ENCODE data around the gene TMPRSS7. TPM values are rescaled to one million over a fixed set of nuclear protein-coding genes. Genes with fewer than 3 reads are reported as not detected.

The TMPRSS7 gene
- total RNA-seq, 4 donors from 2014 or later: not detected

DNA sequence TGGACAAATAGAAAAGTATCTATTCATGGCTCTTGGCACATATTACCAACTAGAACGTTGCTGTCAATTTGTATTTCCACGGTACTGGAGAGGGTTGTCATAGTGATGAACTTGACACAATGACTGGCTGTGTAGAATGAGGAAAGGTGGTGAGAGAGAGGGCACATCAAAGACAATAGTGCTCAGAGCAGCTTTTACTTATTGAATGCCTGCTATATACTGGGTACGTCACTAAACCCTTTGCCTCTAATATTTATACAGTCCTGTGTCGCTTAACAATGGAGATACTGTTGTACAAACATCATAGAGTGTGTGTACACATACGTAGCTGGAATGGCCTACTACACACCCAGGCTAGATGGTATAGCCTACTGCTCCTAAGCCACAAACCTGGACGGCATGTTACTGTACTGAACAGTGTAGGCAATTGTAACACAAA is 8.3 kb downstream of the TMPRSS7 start:
- DNase-seq: peak; percentile 10
- no peaks in the 10 kb centered on the region for H3K9me3 ChIP-seq
- in situ Hi-C loops (cut with MboI; ENCODE audit: low pct_ligation_motif_present in 1 of 4, low pct_unique_long_range_greater_than_20kb in 1 of 4, low sequenced_read_pairs in 3 of 4): no loop called here
- WGBS, 2 donors (ENCODE audit: low coverage in 1 of 2): 38 to 52% methylated on average over 4 to 6 of the region's 6 CpGs
- H3K4me1 ChIP-seq: peaks cover 0 to 9% (median 2%) of the 10 kb centered on the region in 4 donors
- no peak overlapping the region for H3K4me3 ChIP-seq
- intact Hi-C loops (cut with DNase I; ENCODE audit: low total_unique reads): no loop called here
- H3K27me3 ChIP-seq: no peaks in the 10 kb centered on the region
- peak overlapping the region in 2 of 4 donors; percentile 9 to 38 for H3K27ac ChIP-seq
- TF ChIP-seq, protein P1, sequence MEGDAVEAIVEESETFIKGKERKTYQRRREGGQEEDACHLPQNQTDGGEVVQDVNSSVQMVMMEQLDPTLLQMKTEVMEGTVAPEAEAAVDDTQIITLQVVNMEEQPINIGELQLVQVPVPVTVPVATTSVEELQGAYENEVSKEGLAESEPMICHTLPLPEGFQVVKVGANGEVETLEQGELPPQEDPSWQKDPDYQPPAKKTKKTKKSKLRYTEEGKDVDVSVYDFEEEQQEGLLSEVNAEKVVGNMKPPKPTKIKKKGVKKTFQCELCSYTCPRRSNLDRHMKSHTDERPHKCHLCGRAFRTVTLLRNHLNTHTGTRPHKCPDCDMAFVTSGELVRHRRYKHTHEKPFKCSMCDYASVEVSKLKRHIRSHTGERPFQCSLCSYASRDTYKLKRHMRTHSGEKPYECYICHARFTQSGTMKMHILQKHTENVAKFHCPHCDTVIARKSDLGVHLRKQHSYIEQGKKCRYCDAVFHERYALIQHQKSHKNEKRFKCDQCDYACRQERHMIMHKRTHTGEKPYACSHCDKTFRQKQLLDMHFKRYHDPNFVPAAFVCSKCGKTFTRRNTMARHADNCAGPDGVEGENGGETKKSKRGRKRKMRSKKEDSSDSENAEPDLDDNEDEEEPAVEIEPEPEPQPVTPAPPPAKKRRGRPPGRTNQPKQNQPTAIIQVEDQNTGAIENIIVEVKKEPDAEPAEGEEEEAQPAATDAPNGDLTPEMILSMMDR (IDR thresholded peaks at IDR 0.05): no peak
- TF ChIP-seq POLR2AphosphoS5 (IDR thresholded peaks at IDR 0.05): peak in 1 of 3 donors; percentile 17
- H3K36me3 ChIP-seq: no peaks in the 10 kb centered on the region

DNA sequence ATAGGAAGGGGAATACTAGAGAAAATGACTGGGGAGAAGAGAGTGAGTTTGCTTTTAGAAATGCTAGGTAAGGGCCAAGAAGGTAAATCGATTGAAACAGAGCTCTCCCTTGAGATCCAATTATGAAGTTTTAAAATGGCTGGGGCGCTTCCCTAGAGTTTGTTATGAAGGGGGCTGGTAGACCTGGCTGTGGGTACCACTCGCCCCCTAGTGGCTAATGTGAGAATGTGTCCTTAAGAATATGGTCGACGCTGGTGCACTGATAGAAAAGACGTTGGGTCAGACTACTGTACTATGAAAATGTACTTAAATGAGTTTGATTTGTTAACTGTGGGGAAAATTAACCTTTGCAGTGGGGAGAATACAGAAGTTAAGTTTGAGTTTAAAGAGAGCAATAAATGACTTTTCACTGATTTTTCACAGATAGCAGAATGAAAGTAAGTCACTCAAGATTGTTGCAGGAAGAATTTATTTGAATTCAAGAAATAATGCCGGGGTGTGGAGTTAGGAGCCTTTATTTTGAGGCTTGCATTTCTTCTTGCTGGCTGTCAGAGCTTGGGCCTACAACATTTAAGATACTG is 9.2 kb downstream of the TMPRSS7 start:
- in situ Hi-C loops (cut with MboI; ENCODE audit: low pct_ligation_motif_present in 1 of 4, low pct_unique_long_range_greater_than_20kb in 1 of 4, low sequenced_read_pairs in 3 of 4) (no loop called here), intact Hi-C loops (cut with DNase I; ENCODE audit: low total_unique reads) (no loop called here)
- no peaks in the 10 kb centered on the region for H3K36me3 ChIP-seq
- WGBS, 2 donors (ENCODE audit: low coverage in 1 of 2): 7 to 11% methylated on average over 7 of the region's 7 CpGs
- no peaks in the 10 kb centered on the region for H3K9me3 ChIP-seq
- TF ChIP-seq, protein P1 (IDR thresholded peaks at IDR 0.05): peak; percentile 76 to 90 (median 83)
- TF ChIP-seq EP300 (IDR thresholded peaks at IDR 0.05; ENCODE audit: low read depth): no peak
- DNase-seq: peak; percentile 26
- peak overlapping the region in 2 of 4 donors; percentile 9 to 38 for H3K27ac ChIP-seq
- no peak overlapping the region for H3K4me3 ChIP-seq
- no peaks in the 10 kb centered on the region for H3K27me3 ChIP-seq
- peaks cover 0 to 9% (median 2%) of the 10 kb centered on the region in 4 donors for H3K4me1 ChIP-seq

DNA sequence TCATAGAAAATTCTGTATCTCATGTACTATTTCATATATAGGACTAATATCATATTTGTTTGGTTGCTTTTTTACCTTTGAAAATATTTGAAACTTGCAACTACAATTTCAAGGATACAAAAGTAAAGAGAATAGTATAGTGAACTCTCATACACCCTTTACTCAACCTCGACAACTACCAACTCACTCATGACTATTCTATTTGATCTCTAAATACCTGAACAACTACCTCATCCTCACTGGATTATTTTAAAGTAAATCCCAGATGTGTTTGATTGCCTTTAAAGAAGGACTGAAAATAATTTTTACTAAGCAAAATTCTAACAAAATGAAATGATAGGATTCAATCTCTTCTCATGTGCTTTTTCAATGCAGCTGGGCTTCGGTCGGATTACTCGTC is 12.1 kb downstream of the TMPRSS7 start:
- DNase-seq: no peak
- intact Hi-C loops (cut with DNase I; ENCODE audit: low total_unique reads): no loop called here
- WGBS, 2 donors (ENCODE audit: low coverage in 1 of 2): 70 to 73% methylated on average over 4 of the region's 4 CpGs
- no peak overlapping the region for H3K27ac ChIP-seq
- in situ Hi-C loops (cut with MboI; ENCODE audit: low pct_ligation_motif_present in 1 of 4, low pct_unique_long_range_greater_than_20kb in 1 of 4, low sequenced_read_pairs in 3 of 4): no loop called here
- H3K9me3 ChIP-seq: no peaks in the 10 kb centered on the region
- no peak for TF ChIP-seq POLR2AphosphoS5 (IDR thresholded peaks at IDR 0.05)
- TF ChIP-seq, protein P1 (IDR thresholded peaks at IDR 0.05): no peak
- TF ChIP-seq POLR2A (IDR thresholded peaks at IDR 0.05): no peak
- no peak for TF ChIP-seq EP300 (IDR thresholded peaks at IDR 0.05; ENCODE audit: low read depth)
- H3K36me3 ChIP-seq: no peaks in the 10 kb centered on the region
- H3K4me3 ChIP-seq: no peak overlapping the region
- peaks cover 0 to 9% (median 2%) of the 10 kb centered on the region in 4 donors for H3K4me1 ChIP-seq
- H3K27me3 ChIP-seq: no peaks in the 10 kb centered on the region

DNA sequence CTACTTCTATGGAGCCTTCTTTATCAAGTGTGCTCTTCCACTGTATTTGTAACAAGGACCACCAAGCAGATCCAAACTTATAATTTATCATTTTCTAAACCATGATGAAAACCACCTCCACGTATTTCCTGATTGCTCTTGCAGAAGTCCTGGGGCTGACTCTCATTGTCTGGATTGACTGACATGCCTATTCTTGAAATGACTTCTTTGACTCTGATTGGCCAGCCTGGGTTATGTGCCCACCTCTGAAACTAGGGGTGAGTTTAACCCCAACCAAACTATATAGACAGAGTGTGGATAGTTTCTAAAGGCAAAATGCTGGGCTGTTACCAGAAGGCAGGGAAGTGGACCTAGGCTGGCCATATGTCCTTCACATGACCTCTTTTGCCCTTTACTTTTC is 12.7 kb downstream of the TMPRSS7 start:
- WGBS, 2 donors (ENCODE audit: low coverage in 1 of 2): 80 to 90% methylated on average over 1 of the region's 1 CpG
- no peaks in the 10 kb centered on the region for H3K9me3 ChIP-seq
- in situ Hi-C loops (cut with MboI; ENCODE audit: low pct_ligation_motif_present in 1 of 4, low pct_unique_long_range_greater_than_20kb in 1 of 4, low sequenced_read_pairs in 3 of 4): no loop called here

More for the DNA sequence above, 12.7 kb downstream of the TMPRSS7 start:
- no peak overlapping the region for H3K4me3 ChIP-seq
- no peaks in the 10 kb centered on the region for H3K36me3 ChIP-seq
- TF ChIP-seq POLR2A (IDR thresholded peaks at IDR 0.05) (no peak), EP300 (IDR thresholded peaks at IDR 0.05; ENCODE audit: low read depth) (no peak), POLR2AphosphoS5 (IDR thresholded peaks at IDR 0.05) (no peak)
- TF ChIP-seq, protein P1 (IDR thresholded peaks at IDR 0.05): no peak
- H3K27ac ChIP-seq: no peak overlapping the region
- intact Hi-C loops (cut with DNase I; ENCODE audit: low total_unique reads): no loop called here
- DNase-seq: no peak
- H3K27me3 ChIP-seq: no peaks in the 10 kb centered on the region
- peaks cover 0 to 9% (median 2%) of the 10 kb centered on the region in 4 donors for H3K4me1 ChIP-seq

Measured in transverse colon (tissue), 4 donors.